ENCODE data around the gene SHLD2.
A peak's percentile ranks its signal among the peaks of the same experiment; 100 is the strongest.

Gene SHLD2, protein sequence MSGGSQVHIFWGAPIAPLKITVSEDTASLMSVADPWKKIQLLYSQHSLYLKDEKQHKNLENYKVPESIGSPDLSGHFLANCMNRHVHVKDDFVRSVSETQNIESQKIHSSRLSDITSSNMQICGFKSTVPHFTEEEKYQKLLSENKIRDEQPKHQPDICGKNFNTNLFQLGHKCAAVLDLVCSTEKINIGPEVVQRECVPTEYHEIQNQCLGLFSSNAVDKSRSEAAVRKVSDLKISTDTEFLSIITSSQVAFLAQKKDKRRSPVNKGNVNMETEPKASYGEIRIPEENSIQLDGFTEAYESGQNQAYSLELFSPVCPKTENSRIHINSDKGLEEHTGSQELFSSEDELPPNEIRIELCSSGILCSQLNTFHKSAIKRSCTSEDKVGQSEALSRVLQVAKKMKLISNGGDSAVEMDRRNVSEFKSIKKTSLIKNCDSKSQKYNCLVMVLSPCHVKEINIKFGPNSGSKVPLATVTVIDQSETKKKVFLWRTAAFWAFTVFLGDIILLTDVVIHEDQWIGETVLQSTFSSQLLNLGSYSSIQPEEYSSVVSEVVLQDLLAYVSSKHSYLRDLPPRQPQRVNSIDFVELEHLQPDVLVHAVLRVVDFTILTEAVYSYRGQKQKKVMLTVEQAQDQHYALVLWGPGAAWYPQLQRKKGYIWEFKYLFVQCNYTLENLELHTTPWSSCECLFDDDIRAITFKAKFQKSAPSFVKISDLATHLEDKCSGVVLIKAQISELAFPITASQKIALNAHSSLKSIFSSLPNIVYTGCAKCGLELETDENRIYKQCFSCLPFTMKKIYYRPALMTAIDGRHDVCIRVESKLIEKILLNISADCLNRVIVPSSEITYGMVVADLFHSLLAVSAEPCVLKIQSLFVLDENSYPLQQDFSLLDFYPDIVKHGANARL

DNA sequence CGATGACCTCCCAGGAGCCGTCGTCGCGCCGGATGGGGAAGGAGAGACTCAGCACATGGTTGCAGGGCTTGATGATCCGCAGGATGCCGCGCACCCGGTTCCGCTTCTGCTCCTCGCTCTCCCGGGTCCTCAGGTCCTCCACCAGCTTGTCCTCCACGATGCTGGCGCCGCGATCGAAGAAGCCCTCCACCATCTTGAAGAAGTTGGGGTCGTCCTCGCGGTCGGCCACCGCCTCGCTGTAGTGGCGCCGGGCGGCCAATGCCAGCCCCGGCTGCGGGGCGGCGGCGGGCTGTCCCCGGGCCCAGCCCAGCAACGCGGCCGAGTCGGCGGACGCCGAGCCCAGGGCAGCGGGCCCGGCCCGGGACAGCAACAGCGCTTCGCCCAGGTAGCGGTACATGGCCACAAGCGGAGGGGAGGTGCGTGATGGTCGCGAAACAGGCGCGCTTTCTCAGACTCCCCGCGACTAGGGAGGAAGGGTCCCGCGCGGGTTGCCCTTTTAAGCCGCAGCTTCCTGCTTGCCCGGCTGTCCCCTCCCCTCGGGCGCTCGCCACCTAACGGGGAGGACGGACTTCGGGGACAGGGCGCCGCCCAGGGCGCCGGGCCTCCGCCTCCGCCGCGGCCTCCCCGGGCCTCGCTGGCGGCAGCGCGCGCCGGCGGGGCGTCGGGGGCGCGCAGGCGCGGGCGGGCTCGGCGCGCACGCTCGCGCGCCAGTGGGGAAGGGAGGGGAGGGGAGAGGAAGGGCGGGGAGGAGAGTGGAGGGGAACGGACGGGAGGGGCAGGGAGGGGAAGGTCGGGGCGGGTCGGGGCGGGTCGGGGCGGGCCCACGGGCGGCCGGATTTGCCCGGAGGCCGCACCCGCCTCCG is at the start of gene SHLD2, which contains the start of gene GLUD1:
Gene SHLD2, plus strand, starts transcription at position 834 of the 863 bp plus-strand sequence. CDS start 56,149 bp downstream, outside the sequence.
Gene GLUD1, minus strand, starts transcription at position 471 of the 863 bp plus-strand sequence. Its CDS starts 74 bp downstream, at position 397.
- TF ChIP-seq ZFP3 (CRISPR knock-in tag; IDR thresholded peaks at IDR 0.05), result 0 out of 2 replicates have a peak, but pooled peaks have one; percentile 21
- TF ChIP-seq, protein P1, sequence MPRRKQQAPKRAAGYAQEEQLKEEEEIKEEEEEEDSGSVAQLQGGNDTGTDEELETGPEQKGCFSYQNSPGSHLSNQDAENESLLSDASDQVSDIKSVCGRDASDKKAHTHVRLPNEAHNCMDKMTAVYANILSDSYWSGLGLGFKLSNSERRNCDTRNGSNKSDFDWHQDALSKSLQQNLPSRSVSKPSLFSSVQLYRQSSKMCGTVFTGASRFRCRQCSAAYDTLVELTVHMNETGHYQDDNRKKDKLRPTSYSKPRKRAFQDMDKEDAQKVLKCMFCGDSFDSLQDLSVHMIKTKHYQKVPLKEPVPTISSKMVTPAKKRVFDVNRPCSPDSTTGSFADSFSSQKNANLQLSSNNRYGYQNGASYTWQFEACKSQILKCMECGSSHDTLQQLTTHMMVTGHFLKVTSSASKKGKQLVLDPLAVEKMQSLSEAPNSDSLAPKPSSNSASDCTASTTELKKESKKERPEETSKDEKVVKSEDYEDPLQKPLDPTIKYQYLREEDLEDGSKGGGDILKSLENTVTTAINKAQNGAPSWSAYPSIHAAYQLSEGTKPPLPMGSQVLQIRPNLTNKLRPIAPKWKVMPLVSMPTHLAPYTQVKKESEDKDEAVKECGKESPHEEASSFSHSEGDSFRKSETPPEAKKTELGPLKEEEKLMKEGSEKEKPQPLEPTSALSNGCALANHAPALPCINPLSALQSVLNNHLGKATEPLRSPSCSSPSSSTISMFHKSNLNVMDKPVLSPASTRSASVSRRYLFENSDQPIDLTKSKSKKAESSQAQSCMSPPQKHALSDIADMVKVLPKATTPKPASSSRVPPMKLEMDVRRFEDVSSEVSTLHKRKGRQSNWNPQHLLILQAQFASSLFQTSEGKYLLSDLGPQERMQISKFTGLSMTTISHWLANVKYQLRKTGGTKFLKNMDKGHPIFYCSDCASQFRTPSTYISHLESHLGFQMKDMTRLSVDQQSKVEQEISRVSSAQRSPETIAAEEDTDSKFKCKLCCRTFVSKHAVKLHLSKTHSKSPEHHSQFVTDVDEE (CRISPR knock-in tag; IDR thresholded peaks at IDR 0.05), result 0 out of 2 replicates have a peak, but pooled peaks have one; percentile 15
- no peak for TF ChIP-seq ZNF70 (CRISPR knock-in tag; IDR thresholded peaks at IDR 0.05)

DNA sequence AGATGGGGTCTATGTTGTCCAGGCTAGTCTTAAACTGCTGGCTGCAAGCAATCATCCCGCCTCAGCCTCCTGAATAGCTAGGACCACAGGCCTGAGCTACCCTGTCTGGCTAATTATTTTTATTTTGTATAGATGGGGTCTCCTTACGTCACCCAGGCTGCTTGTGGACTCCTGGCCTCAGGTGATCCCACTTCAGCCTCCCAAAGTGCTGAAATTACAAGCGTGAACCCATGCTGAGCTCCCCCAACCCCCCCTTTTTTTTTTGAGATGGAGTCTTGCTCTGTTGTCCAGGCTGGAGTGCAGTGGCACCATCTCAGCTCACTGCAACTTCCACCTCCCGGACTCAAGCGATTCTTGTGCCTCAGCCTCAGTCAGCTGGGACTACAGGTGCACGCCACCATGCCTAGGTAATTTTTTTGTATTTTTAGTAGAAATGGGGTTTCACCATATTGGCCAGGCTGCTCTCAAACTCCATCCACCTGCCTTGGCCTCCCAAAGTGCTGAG is 49.5 kb upstream of the SHLD2 start:
- no peak for ATAC-seq

More for the DNA sequence above, at the start of gene SHLD2, which contains the start of gene GLUD1:
- ATAC-seq, result peak; percentile 71

DNA sequence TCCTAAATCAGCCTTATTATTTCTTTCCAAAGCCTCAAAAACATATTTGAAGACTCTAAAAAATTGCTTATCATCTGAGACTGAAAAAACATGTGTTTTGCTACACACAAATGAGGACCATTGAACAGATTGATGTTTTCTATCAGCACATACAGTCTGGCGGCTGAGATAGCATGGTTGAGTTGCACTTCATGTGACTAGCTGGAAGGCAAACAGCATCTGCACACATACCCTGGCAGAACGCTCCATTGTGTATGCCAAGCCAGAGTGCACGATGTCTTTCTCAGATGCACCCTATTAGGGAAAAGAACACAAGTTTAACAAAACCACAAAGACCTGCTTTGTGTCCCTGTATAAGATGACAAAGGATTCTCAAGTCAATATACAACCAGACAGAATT is 41.9 kb upstream of the SHLD2 start:
- ATAC-seq, result peak; percentile 64; the same call in 2 of the 3 replicates
- TF ChIP-seq, protein P2, sequence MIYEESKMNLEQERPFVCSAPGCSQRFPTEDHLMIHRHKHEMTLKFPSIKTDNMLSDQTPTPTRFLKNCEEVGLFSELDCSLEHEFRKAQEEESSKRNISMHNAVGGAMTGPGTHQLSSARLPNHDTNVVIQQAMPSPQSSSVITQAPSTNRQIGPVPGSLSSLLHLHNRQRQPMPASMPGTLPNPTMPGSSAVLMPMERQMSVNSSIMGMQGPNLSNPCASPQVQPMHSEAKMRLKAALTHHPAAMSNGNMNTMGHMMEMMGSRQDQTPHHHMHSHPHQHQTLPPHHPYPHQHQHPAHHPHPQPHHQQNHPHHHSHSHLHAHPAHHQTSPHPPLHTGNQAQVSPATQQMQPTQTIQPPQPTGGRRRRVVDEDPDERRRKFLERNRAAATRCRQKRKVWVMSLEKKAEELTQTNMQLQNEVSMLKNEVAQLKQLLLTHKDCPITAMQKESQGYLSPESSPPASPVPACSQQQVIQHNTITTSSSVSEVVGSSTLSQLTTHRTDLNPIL (CRISPR knock-in tag; IDR thresholded peaks at IDR 0.05; ENCODE audit: low read depth), result no peak
- no peak for TF ChIP-seq GLIS3 (CRISPR knock-in tag; IDR thresholded peaks at IDR 0.05)
- no peak for TF ChIP-seq TOX (CRISPR knock-in tag; IDR thresholded peaks at IDR 0.05; ENCODE audit: borderline replicate concordance)
- no peak for TF ChIP-seq PPARA (CRISPR knock-in tag; IDR thresholded peaks at IDR 0.05; ENCODE audit: borderline replicate concordance)
- TF ChIP-seq TCF4 (CRISPR knock-in tag; IDR thresholded peaks at IDR 0.05; ENCODE audit: borderline replicate concordance), result no peak
- TF ChIP-seq ZFP30 (CRISPR knock-in tag; IDR thresholded peaks at IDR 0.05), result no peak
- TF ChIP-seq, protein P3, sequence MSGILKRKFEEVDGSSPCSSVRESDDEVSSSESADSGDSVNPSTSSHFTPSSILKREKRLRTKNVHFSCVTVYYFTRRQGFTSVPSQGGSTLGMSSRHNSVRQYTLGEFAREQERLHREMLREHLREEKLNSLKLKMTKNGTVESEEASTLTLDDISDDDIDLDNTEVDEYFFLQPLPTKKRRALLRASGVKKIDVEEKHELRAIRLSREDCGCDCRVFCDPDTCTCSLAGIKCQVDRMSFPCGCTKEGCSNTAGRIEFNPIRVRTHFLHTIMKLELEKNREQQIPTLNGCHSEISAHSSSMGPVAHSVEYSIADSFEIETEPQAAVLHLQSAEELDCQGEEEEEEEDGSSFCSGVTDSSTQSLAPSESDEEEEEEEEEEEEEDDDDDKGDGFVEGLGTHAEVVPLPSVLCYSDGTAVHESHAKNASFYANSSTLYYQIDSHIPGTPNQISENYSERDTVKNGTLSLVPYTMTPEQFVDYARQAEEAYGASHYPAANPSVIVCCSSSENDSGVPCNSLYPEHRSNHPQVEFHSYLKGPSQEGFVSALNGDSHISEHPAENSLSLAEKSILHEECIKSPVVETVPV (CRISPR knock-in tag; IDR thresholded peaks at IDR 0.05), result no peak
- TF ChIP-seq ZFP3 (CRISPR knock-in tag; IDR thresholded peaks at IDR 0.05), result no peak
- TF ChIP-seq, protein P4, sequence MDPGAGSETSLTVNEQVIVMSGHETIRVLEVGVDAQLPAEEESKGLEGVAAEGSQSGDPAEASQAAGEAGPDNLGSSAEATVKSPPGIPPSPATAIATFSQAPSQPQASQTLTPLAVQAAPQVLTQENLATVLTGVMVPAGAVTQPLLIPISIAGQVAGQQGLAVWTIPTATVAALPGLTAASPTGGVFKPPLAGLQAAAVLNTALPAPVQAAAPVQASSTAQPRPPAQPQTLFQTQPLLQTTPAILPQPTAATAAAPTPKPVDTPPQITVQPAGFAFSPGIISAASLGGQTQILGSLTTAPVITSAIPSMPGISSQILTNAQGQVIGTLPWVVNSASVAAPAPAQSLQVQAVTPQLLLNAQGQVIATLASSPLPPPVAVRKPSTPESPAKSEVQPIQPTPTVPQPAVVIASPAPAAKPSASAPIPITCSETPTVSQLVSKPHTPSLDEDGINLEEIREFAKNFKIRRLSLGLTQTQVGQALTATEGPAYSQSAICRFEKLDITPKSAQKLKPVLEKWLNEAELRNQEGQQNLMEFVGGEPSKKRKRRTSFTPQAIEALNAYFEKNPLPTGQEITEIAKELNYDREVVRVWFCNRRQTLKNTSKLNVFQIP (CRISPR knock-in tag; IDR thresholded peaks at IDR 0.05; ENCODE audit: borderline replicate concordance, low read depth), result no peak
- TF ChIP-seq RARB (CRISPR knock-in tag; IDR thresholded peaks at IDR 0.05), result no peak

More for the DNA sequence above, 49.5 kb upstream of the SHLD2 start:
- TF ChIP-seq ZNF565 (CRISPR knock-in tag; conservative IDR thresholded peaks at IDR 0.05; ENCODE audit: low read depth) (no peak), ZNF8 (CRISPR knock-in tag; IDR thresholded peaks at IDR 0.05) (no peak), PPARA (CRISPR knock-in tag; IDR thresholded peaks at IDR 0.05; ENCODE audit: borderline replicate concordance) (no peak), ISL1 (CRISPR knock-in tag; IDR thresholded peaks at IDR 0.05) (no peak), ZFP30 (CRISPR knock-in tag; IDR thresholded peaks at IDR 0.05) (no peak), SNAI2 (CRISPR knock-in tag; IDR thresholded peaks at IDR 0.05) (no peak), TOX (CRISPR knock-in tag; IDR thresholded peaks at IDR 0.05; ENCODE audit: borderline replicate concordance) (no peak), TCF4 (CRISPR knock-in tag; IDR thresholded peaks at IDR 0.05; ENCODE audit: borderline replicate concordance) (no peak), BACH2 (CRISPR knock-in tag; IDR thresholded peaks at IDR 0.05; ENCODE audit: borderline replicate concordance) (no peak), ZC3H10 (CRISPR knock-in tag; IDR thresholded peaks at IDR 0.05) (no peak), CSDC2 (CRISPR knock-in tag; IDR thresholded peaks at IDR 0.05) (no peak), OSR1 (CRISPR knock-in tag; IDR thresholded peaks at IDR 0.05) (no peak), ARNTL (CRISPR knock-in tag; IDR thresholded peaks at IDR 0.05; ENCODE audit: borderline replicate concordance, low read depth) (no peak), ZFP3 (CRISPR knock-in tag; IDR thresholded peaks at IDR 0.05) (no peak), ESRRG (CRISPR knock-in tag; IDR thresholded peaks at IDR 0.05) (no peak), GLIS3 (CRISPR knock-in tag; IDR thresholded peaks at IDR 0.05) (no peak)
- TF ChIP-seq, protein P4 (CRISPR knock-in tag; IDR thresholded peaks at IDR 0.05; ENCODE audit: borderline replicate concordance, low read depth), result no peak
- TF ChIP-seq, protein P1 (CRISPR knock-in tag; IDR thresholded peaks at IDR 0.05), result no peak

Measured in SK-N-SH treated with all-trans-retinoic acid at 6 μM for 48 hours (cell line).